ENCODE measurements around the gene PRR30. TPM values are rescaled to one million over a fixed set of nuclear protein-coding genes. Genes with fewer than 3 reads are reported as not detected.

PRR30 gene
- total and polyA plus RNA-seq, 2 donors: not detected

DNA sequence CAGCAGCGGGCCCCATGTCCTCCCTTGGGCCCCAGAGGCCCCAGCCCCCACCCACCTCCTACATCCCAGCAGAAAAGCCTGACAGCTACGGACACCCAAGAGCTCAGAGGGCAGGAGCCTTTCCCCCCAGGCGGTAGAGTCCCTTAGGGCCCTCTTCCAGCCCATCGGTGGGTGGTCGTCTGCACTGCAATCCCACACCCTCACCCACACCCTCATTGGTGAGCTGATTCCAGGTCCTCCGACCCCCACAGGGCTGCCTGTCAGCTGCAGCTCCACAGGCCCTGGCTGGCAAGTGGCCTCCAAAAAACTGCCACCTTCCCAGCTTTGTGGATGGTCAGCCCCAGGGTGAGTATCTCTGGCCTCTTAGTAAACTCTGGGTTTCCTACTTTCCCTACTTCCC, 20.1 kb upstream of the PRR30 start:
- no peaks in the 10 kb centered on the region for H3K9me3 ChIP-seq (ENCODE audit: control insufficient read depth in 2 of 2, insufficient read depth in 1 of 2, low read length in 1 of 2)
- DNase-seq (ENCODE audit: low read depth in 6 of 9, low spot score in 9 of 9): no peak

DNA sequence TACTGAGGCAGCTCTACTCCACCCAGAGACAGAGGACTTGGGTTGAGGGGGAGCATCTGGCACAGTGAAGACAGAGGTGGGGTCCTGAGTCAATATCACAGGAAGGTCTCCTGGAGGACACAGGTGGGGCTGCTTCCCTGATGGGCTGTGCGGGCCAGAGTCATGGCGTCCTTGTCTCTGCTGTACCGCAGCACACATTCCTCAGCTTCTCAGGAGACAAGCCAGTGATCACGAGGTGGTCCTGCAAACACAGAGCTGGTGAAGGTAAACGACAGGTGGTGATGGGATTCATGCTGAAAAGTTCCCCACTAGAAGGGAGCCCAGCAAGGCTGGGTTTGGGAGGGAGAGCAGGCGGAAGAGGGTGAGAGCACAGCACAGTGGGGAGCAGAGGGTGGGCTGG, 19.3 kb upstream of the PRR30 start:
- no peaks in the 10 kb centered on the region for H3K27me3 ChIP-seq (ENCODE audit: control insufficient read depth in 2 of 2, insufficient read depth in 1 of 2, low read length in 1 of 2)
- H3K27ac ChIP-seq (ENCODE audit: low read depth in 1 of 2, low read length in 1 of 2): no peak overlapping the region
- no peaks in the 10 kb centered on the region for H3K4me1 ChIP-seq (ENCODE audit: control insufficient read depth in 2 of 2, insufficient read depth in 2 of 2, low read length in 2 of 2)
- no peak overlapping the region for H3K4me3 ChIP-seq (ENCODE audit: low read length in 2 of 2)
- no peaks in the 10 kb centered on the region for H3K36me3 ChIP-seq (ENCODE audit: control insufficient read depth in 2 of 2, insufficient read depth in 2 of 2, low read length in 1 of 2)
- DNase-seq (ENCODE audit: low read depth in 6 of 9, low spot score in 9 of 9): no peak
- WGBS: 94% methylated on average over 6 of the region's 6 CpGs
- no peaks in the 10 kb centered on the region for H3K9me3 ChIP-seq (ENCODE audit: control insufficient read depth in 2 of 2, insufficient read depth in 1 of 2, low read length in 1 of 2)

More for the DNA sequence above, 20.1 kb upstream of the PRR30 start:
- Histone ChIP-seq H3K27ac (ENCODE audit: low read depth in 1 of 2, low read length in 1 of 2) (no peak overlapping the region), H3K4me3 (ENCODE audit: low read length in 2 of 2) (no peak overlapping the region), H3K27me3 (ENCODE audit: control insufficient read depth in 2 of 2, insufficient read depth in 1 of 2, low read length in 1 of 2) (no peaks in the 10 kb centered on the region), H3K4me1 (ENCODE audit: control insufficient read depth in 2 of 2, insufficient read depth in 2 of 2, low read length in 2 of 2) (no peaks in the 10 kb centered on the region), H3K36me3 (ENCODE audit: control insufficient read depth in 2 of 2, insufficient read depth in 2 of 2, low read length in 1 of 2) (no peaks in the 10 kb centered on the region)
- 95% methylated on average over 6 of the region's 6 CpGs for WGBS

DNA sequence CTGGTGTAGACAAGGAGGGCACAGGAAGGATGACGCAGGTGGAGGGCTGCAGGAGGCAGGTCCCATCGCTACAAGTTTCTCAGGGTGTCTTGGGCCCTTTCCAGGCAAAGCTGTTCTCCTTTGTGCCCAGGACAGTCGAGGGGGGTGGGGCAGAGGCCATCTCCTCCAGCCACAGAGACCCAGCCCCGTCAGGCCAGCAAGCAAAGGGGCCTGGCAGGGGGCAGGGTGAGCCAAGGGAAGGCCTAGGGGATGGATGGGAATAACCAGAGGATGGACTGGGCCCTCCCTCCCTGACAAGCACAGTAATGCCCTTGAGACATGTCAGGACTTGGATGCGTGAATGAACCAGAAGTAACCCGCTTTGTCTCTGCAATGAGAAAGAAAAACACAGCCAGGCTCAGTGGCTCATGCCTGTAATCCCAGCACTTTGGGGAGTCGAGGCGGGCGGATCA, 15.9 kb upstream of the PRR30 start:
- no peak for DNase-seq (ENCODE audit: low read depth in 6 of 9, low spot score in 9 of 9)
- H3K9me3 ChIP-seq (ENCODE audit: control insufficient read depth in 2 of 2, insufficient read depth in 1 of 2, low read length in 1 of 2): no peaks in the 10 kb centered on the region
- H3K27me3 ChIP-seq (ENCODE audit: control insufficient read depth in 2 of 2, insufficient read depth in 1 of 2, low read length in 1 of 2): no peaks in the 10 kb centered on the region
- H3K36me3 ChIP-seq (ENCODE audit: control insufficient read depth in 2 of 2, insufficient read depth in 2 of 2, low read length in 1 of 2): no peaks in the 10 kb centered on the region
- H3K4me3 ChIP-seq (ENCODE audit: low read length in 2 of 2): no peak overlapping the region
- H3K27ac ChIP-seq (ENCODE audit: low read depth in 1 of 2, low read length in 1 of 2): no peak overlapping the region
- no peaks in the 10 kb centered on the region for H3K4me1 ChIP-seq (ENCODE audit: control insufficient read depth in 2 of 2, insufficient read depth in 2 of 2, low read length in 2 of 2)
- WGBS: 92% methylated on average over 9 of the region's 9 CpGs

DNA sequence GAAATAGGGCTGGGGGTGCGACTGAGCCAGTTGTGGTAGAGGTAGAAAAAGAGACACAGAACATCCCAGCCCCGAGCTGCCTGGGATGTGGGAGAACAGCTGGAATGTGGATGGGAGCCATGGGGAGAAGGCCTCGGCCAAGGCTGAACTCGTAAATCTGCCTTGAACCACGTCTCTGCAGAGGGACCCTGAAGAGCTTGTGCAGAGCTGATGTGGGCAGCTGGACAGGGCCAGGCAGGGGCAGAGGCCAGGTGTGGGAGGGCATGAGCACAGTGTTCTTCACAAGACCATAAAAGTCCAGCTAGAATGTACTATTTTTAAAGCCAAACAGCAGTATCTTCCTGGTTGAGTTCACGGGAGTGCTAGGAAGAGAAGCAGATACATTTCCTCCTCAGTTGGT, 15.3 kb upstream of the PRR30 start:
- WGBS: 94% methylated on average over 6 of the region's 6 CpGs
- Histone ChIP-seq H3K9me3 (ENCODE audit: control insufficient read depth in 2 of 2, insufficient read depth in 1 of 2, low read length in 1 of 2) (no peaks in the 10 kb centered on the region), H3K4me3 (ENCODE audit: low read length in 2 of 2) (no peak overlapping the region), H3K27me3 (ENCODE audit: control insufficient read depth in 2 of 2, insufficient read depth in 1 of 2, low read length in 1 of 2) (no peaks in the 10 kb centered on the region), H3K36me3 (ENCODE audit: control insufficient read depth in 2 of 2, insufficient read depth in 2 of 2, low read length in 1 of 2) (no peaks in the 10 kb centered on the region), H3K4me1 (ENCODE audit: control insufficient read depth in 2 of 2, insufficient read depth in 2 of 2, low read length in 2 of 2) (no peaks in the 10 kb centered on the region), H3K27ac (ENCODE audit: low read depth in 1 of 2, low read length in 1 of 2) (no peak overlapping the region)
- DNase-seq (ENCODE audit: low read depth in 6 of 9, low spot score in 9 of 9): no peak

DNA sequence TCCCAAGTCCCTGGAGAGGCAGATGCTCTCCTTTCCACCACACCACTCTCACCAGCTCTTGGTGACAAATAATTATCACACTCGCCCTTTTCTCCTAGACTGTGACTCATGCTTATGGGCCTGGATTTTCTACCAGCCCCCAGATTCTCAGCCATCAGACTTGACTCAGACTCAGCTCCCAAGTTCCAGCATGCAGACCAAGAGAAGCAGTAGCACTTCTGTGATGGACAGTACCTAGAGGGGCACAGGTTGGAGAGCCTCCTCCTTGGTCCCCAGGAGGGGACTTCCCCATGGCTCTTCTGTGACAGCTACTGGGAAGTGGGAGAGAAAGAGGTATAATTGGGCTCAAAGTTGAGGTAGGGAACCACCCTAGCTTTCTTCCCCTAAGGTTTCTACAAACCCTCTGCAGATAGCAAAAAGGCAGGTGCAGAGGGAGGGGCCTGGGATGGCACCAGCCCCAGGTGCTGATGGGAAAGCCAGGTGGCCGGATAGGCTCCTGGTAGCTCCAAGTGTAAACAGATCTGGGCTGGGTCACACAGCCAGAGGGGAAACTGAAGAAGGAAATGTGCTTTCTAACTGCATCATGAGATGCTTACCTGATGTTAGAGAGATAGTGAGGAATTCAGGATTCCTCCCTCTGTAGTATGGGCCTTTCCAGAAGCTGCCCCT, 13.7 kb upstream of the PRR30 start:
- H3K27me3 ChIP-seq (ENCODE audit: control insufficient read depth in 2 of 2, insufficient read depth in 1 of 2, low read length in 1 of 2): peaks cover 0 to 7% of the 10 kb centered on the region in 2 donors
- H3K36me3 ChIP-seq (ENCODE audit: control insufficient read depth in 2 of 2, insufficient read depth in 2 of 2, low read length in 1 of 2): no peaks in the 10 kb centered on the region
- H3K27ac ChIP-seq (ENCODE audit: low read depth in 1 of 2, low read length in 1 of 2): no peak overlapping the region
- peak in 1 of 9 donors; percentile 15 for DNase-seq (ENCODE audit: low read depth in 6 of 9, low spot score in 9 of 9)
- H3K4me3 ChIP-seq (ENCODE audit: low read length in 2 of 2): no peak overlapping the region
- H3K9me3 ChIP-seq (ENCODE audit: control insufficient read depth in 2 of 2, insufficient read depth in 1 of 2, low read length in 1 of 2): no peaks in the 10 kb centered on the region
- no peaks in the 10 kb centered on the region for H3K4me1 ChIP-seq (ENCODE audit: control insufficient read depth in 2 of 2, insufficient read depth in 2 of 2, low read length in 2 of 2)
- 87% methylated on average over 2 of the region's 2 CpGs for WGBS

DNA sequence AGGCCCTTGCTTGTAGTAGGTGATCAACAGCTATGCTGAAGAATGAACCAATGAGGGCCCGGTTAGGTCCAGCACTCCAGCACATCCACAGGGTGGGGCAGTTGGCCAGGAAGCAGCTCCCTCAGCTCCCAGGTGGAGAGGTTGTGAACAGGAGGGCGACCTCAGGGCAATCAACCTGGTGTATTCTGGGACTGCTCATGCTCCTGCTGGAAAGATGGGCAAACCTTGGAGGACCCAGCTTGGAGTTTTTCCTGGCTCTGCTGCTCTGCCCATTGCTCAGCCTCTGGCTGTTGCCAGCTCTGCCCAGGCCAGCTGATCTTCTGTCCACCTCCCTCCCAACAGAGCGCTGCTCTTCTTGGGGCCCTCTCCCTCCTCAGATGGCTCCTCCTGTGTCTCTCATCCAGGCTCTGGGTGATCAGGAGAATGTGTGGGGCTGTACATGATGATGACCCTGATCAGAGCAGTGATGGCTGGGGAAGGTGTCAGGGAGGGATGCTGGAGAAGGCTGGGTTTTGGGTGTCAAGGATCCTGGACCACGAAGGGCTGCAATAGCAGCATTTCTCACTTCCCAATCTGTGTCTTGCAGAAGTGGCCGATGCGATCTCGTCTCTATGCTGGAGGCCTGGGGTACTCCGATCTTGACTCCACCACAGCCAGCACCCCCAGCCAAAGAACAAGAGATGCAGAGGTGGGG, 13.0 kb upstream of the PRR30 start:
- H3K4me3 ChIP-seq (ENCODE audit: low read length in 2 of 2): no peak overlapping the region
- DNase-seq (ENCODE audit: low read depth in 6 of 9, low spot score in 9 of 9): no peak
- peaks cover 0 to 7% of the 10 kb centered on the region in 2 donors for H3K27me3 ChIP-seq (ENCODE audit: control insufficient read depth in 2 of 2, insufficient read depth in 1 of 2, low read length in 1 of 2)
- H3K9me3 ChIP-seq (ENCODE audit: control insufficient read depth in 2 of 2, insufficient read depth in 1 of 2, low read length in 1 of 2): no peaks in the 10 kb centered on the region
- no peaks in the 10 kb centered on the region for H3K36me3 ChIP-seq (ENCODE audit: control insufficient read depth in 2 of 2, insufficient read depth in 2 of 2, low read length in 1 of 2)
- H3K27ac ChIP-seq (ENCODE audit: low read depth in 1 of 2, low read length in 1 of 2): no peak overlapping the region
- no peaks in the 10 kb centered on the region for H3K4me1 ChIP-seq (ENCODE audit: control insufficient read depth in 2 of 2, insufficient read depth in 2 of 2, low read length in 2 of 2)
- 94% methylated on average over 8 of the region's 8 CpGs for WGBS

DNA sequence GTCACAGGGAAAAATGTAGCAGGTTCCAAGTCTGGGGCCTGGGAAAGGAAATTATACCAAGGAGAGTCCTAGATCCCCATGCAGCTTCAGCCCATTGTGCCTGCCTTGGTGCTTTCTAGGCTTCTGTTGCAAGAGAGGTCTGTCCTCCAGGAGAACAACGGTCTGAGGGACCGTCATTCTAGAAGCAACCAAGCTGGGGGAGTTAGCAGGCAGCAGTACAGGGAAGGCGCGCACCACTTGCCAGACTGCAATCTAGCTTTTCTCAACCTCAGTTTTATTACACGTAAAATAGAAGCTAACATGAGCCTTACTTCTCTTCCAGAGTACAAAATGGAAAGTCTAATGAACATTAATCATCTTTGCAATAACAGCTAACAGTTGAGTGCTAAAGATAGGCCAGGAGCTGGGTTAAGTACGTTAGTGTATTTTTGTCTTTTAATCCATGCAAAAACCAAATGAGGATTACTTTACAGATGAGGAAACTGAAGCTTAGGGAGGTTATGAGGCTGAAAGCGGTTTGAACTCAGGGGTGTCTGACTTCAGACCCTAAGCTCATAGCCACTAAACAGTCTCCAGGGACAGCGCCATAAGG, 11.5 kb upstream of the PRR30 start:
- no peak overlapping the region for H3K27ac ChIP-seq (ENCODE audit: low read depth in 1 of 2, low read length in 1 of 2)
- H3K4me3 ChIP-seq (ENCODE audit: low read length in 2 of 2): no peak overlapping the region
- H3K36me3 ChIP-seq (ENCODE audit: control insufficient read depth in 2 of 2, insufficient read depth in 2 of 2, low read length in 1 of 2): no peaks in the 10 kb centered on the region
- WGBS: 93% methylated on average over 8 of the region's 8 CpGs
- H3K27me3 ChIP-seq (ENCODE audit: control insufficient read depth in 2 of 2, insufficient read depth in 1 of 2, low read length in 1 of 2): peaks cover 0 to 7% of the 10 kb centered on the region in 2 donors
- no peaks in the 10 kb centered on the region for H3K4me1 ChIP-seq (ENCODE audit: control insufficient read depth in 2 of 2, insufficient read depth in 2 of 2, low read length in 2 of 2)
- DNase-seq (ENCODE audit: low read depth in 6 of 9, low spot score in 9 of 9): no peak
- no peaks in the 10 kb centered on the region for H3K9me3 ChIP-seq (ENCODE audit: control insufficient read depth in 2 of 2, insufficient read depth in 1 of 2, low read length in 1 of 2)

DNA sequence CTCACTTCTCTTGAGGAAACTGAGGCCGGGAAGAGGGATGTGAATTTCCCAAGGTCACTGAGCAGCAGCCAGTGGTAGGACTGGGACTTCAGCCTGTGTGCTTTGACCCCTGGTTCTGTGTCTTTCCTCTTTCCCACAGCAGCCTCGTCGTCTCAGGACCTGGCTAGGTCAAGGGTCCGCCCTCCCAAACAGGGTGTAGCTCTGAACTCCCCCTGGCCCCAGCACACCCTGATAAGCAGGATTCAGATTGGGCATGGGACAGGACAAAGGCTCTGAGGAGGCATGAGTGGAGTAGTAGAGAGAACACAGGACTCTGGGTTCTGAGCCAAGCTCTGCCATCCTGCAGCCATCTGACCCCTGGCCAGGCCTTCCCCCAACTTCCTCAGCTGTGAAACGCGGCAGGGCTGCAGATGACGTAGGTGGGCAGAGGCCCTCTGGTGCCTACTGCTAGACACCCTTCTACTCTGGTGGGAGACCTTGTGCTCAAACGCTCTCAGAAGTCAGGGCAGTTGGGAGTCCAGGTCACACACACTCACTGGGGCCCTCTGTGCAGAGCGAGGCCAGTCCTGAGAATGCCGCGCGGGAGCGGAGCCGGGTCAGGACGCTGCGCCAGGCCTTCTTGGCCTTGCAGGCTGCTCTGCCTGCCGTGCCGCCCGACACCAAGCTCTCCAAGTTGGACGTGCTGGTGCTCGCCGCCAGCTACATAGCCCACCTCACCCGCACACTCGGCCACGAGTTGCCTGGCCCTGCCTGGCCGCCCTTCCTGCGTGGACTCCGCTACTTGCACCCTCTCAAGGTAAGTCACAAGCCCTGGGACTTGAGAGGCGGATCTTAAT, 10.6 kb upstream of the PRR30 start:
- Histone ChIP-seq H3K36me3 (ENCODE audit: control insufficient read depth in 2 of 2, insufficient read depth in 2 of 2, low read length in 1 of 2) (no peaks in the 10 kb centered on the region), H3K27ac (ENCODE audit: low read depth in 1 of 2, low read length in 1 of 2) (no peak overlapping the region), H3K4me3 (ENCODE audit: low read length in 2 of 2) (no peak overlapping the region), H3K27me3 (ENCODE audit: control insufficient read depth in 2 of 2, insufficient read depth in 1 of 2, low read length in 1 of 2) (peaks cover 0 to 7% of the 10 kb centered on the region in 2 donors), H3K9me3 (ENCODE audit: control insufficient read depth in 2 of 2, insufficient read depth in 1 of 2, low read length in 1 of 2) (no peaks in the 10 kb centered on the region), H3K4me1 (ENCODE audit: control insufficient read depth in 2 of 2, insufficient read depth in 2 of 2, low read length in 2 of 2) (no peaks in the 10 kb centered on the region)
- 95% methylated on average over 29 of the region's 29 CpGs for WGBS
- DNase-seq (ENCODE audit: low read depth in 6 of 9, low spot score in 9 of 9): no peak
